WERI-Rb-1 (cell line): ENCODE results near the gene PHC1.
A peak's percentile ranks its signal among the peaks of the same experiment; 100 is the strongest.

Experiments
- DNase-seq: peaks from one replicate; pipeline ENCODE4 v3.0.0-alpha.2; 2020
- H3K27ac ChIP-seq: fragments of 250-450 bp; sonication (Bioruptor Pico); 2 replicates; pipeline ENCODE4 v1.5.1; 2020; ENCODE audit warnings: mild to moderate bottlenecking, moderate library complexity
- H3K27me3 ChIP-seq: fragments of 250-450 bp; sonication (Bioruptor Pico); 2 replicates; pipeline ENCODE4 v1.5.1; 2021; ENCODE audit warnings: mild to moderate bottlenecking, low read depth, moderate library complexity; ENCODE audit not compliant: insufficient read depth, severe bottlenecking
- H3K36me3 ChIP-seq: fragments of 250-450 bp; sonication (Bioruptor Pico); 2 replicates; pipeline ENCODE4 v1.5.1; 2020; ENCODE audit warnings: mild to moderate bottlenecking, moderate library complexity
- H3K4me3 ChIP-seq: 2 replicates; pipeline ENCODE4 v1.5.1; 2011; ENCODE audit warnings: low read depth, mild to moderate bottlenecking, control low read depth, low read length
- H3K9me3 ChIP-seq: fragments of 250-450 bp; sonication (Bioruptor Pico); 2 replicates; pipeline ENCODE4 v1.5.1; 2021; ENCODE audit warnings: mild to moderate bottlenecking, moderate library complexity; ENCODE audit not compliant: severe bottlenecking
- CTCF ChIP-seq: IDR thresholded peaks from 2 replicates; pipeline ENCODE4 v1.5.1; 2011; ENCODE audit warnings: low read depth, mild to moderate bottlenecking, control low read depth, inconsistent platforms, low read length

Gene PHC1

GRCh38 chr12:8980137-8980536, 65.8 kb downstream of the PHC1 start:
- Histone ChIP-seq H3K9me3 (no peaks in the 10 kb centered on the region), H3K36me3 (no peaks in the 10 kb centered on the region), H3K4me3 (no peak overlapping the region), H3K27ac (no peak overlapping the region), H3K27me3 (no peaks in the 10 kb centered on the region)
- DNase-seq = no peak
- TF ChIP-seq CTCF = no peak

GRCh38 chr12:8985213-8985754, 71.0 kb downstream of the PHC1 start:
- H3K27me3 ChIP-seq = no peaks in the 10 kb centered on the region
- H3K36me3 ChIP-seq = no peaks in the 10 kb centered on the region
- H3K27ac ChIP-seq = no peak overlapping the region
- TF ChIP-seq CTCF = no peak
- no peak for DNase-seq
- no peak overlapping the region for H3K4me3 ChIP-seq
- H3K9me3 ChIP-seq = no peaks in the 10 kb centered on the region

GRCh38 chr12:8987163-8987562, 72.9 kb downstream of the PHC1 start:
- TF ChIP-seq CTCF = no peak
- Histone ChIP-seq H3K9me3 (no peaks in the 10 kb centered on the region), H3K27ac (no peak overlapping the region), H3K4me3 (no peak overlapping the region), H3K27me3 (no peaks in the 10 kb centered on the region), H3K36me3 (no peaks in the 10 kb centered on the region)
- peak; percentile 17 for DNase-seq

- Histone ChIP-seq H3K9me3 (no peaks in the 10 kb centered on the region), H3K27me3 (no peaks in the 10 kb centered on the region), H3K27ac (no peak overlapping the region), H3K36me3 (no peaks in the 10 kb centered on the region), H3K4me3 (no peak overlapping the region)
- no peak for TF ChIP-seq CTCF
- no peak for DNase-seq
These were observed 73.4 kb downstream of the PHC1 start for GRCh38 chr12:8987685-8988084.

- H3K27ac ChIP-seq = no peak within 1 kb of the TSS
- TF ChIP-seq CTCF = no peak
- H3K4me3 ChIP-seq = no peak within 1 kb of the TSS
- no peaks in the 10 kb centered on the region for H3K36me3 ChIP-seq
- DNase-seq = no peak
- no peaks in the 10 kb centered on the region for H3K9me3 ChIP-seq
- H3K27me3 ChIP-seq = no peaks in the 10 kb centered on the region
These were observed 75.1 kb downstream of the PHC1 start, which contains the start of gene KLRG1 for GRCh38 chr12:8989413-8989812. Gene KLRG1 (plus strand): TSS chr12:8989546. CDS start chr12:8989636, 90 bp downstream.
